SK-N-SH treated with all-trans-retinoic acid at 6 μM for 48 hours (cell line): ENCODE measurements around the gene TNFSF18.

ENCODE experiments used
- ARNTL ChIP-seq: fragments of 450-650 bp; formaldehyde crosslinking; IDR thresholded peaks from 2 replicates; pipeline ENCODE4 v1.5.0; 2020; ENCODE audit warnings: low read depth, mild to moderate bottlenecking, moderate library complexity, borderline replicate concordance
- CREB5 ChIP-seq: fragments of 250-450 bp; sonication (Bioruptor Pico); IDR thresholded peaks from 2 replicates; pipeline ENCODE4 v1.5.1; 2020; ENCODE audit warnings: low read depth, mild to moderate bottlenecking, moderate library complexity
- CSRNP3 ChIP-seq: fragments of 250-450 bp; sonication (Bioruptor Pico); IDR thresholded peaks from 2 replicates; pipeline ENCODE4 v1.5.1; 2021; ENCODE audit warnings: mild to moderate bottlenecking, moderate library complexity
- ESRRG ChIP-seq: fragments of 250-450 bp; sonication (Bioruptor Pico); IDR thresholded peaks from 2 replicates; pipeline ENCODE4 v1.6.1; 2021; ENCODE audit warnings: mild to moderate bottlenecking
- PATZ1 ChIP-seq: fragments of 250-450 bp; sonication (Bioruptor Pico); IDR thresholded peaks from 2 replicates; pipeline ENCODE4 v1.8.0; 2020; ENCODE audit warnings: mild to moderate bottlenecking, moderate library complexity, borderline replicate concordance
- POU6F1 ChIP-seq: fragments of 250-450 bp; sonication (Bioruptor Pico); IDR thresholded peaks from 2 replicates; pipeline ENCODE4 v1.8.0; 2021; ENCODE audit warnings: low read depth, mild to moderate bottlenecking, moderate library complexity, borderline replicate concordance
- RARB ChIP-seq: fragments of 250-450 bp; sonication (Bioruptor Pico); IDR thresholded peaks from 2 replicates; pipeline ENCODE4 v1.8.0; 2021; ENCODE audit warnings: mild to moderate bottlenecking, moderate library complexity
- ZFP30 ChIP-seq: fragments of 450-650 bp; formaldehyde crosslinking; IDR thresholded peaks from 2 replicates; pipeline ENCODE4 v1.5.0; 2022; ENCODE audit warnings: mild to moderate bottlenecking, moderate library complexity
- ZNF565 ChIP-seq: fragments of 450-650 bp; formaldehyde crosslinking; conservative IDR thresholded peaks from 2 replicates; pipeline ENCODE4 v1.5.0; 2020; ENCODE audit warnings: low read depth, mild to moderate bottlenecking, moderate library complexity

- TF ChIP-seq CREB5 (CRISPR knock-in tag) (no peak), ARNTL (CRISPR knock-in tag) (no peak), ZFP30 (CRISPR knock-in tag) (no peak), CSRNP3 (CRISPR knock-in tag) (no peak), PATZ1 (CRISPR knock-in tag) (no peak), POU6F1 (CRISPR knock-in tag) (no peak), ESRRG (no peak), ZNF565 (CRISPR knock-in tag) (no peak), RARB (CRISPR knock-in tag) (no peak)
These were observed 13.3 kb upstream of the TNFSF18 start for GRCh38 chr1:173064011-173064410.
